GM21825 (cell line): ENCODE results near the gene PCED1B.
"Not testable (repeated sequence)": the region's sequence is repeated elsewhere in the genome, so short reads cannot be mapped to it uniquely, and the experiment has no call there.

Experiments used
- ATAC-seq: cut with Tn5 transposase; IDR thresholded peaks from one replicate; pipeline ENCODE4 v1.9.1; 2021; ENCODE audit warnings: mild to moderate bottlenecking, moderate library complexity; ENCODE audit not compliant: unreplicated experiment

Gene PCED1B

DNA sequence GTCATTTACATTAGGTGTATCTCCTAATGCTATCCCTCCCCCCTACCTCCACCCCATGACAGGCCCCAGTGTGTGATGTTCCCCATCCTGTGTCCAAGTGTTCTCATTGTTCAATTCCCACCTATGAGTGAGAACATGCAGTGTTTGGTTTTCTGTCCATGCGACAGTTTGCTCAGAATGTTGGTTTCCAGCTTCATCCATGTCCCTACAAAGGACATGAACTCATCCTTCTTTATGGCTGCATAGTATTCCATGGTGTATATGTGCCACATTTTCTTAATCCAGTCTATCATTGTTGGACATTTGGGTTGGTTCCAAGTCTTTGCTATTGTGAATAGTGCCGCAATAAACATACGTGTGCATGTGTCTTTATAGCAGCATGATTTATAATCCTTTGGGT lies 37.9 kb downstream of the PCED1B start:
- ATAC-seq = not testable (repeated sequence)

DNA sequence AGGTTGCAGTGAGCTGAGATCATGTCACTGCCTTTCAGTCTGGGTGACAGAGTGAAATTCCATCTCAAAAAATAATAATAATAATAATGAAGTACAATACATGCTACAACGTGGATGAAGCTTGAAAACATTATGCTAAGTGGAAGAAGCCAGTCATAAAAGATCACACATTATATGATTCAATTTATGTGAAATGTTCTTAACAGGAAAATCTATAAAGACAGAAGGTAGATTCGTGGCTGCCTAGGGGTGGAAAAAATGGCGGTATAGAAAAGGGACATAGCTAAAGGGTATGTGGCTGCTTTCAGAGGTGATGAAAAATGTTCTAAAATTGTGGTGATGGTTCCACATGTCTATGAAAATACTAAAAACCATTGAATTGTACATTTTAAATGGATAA lies 41.3 kb downstream of the PCED1B start:
- ATAC-seq = no peak

DNA sequence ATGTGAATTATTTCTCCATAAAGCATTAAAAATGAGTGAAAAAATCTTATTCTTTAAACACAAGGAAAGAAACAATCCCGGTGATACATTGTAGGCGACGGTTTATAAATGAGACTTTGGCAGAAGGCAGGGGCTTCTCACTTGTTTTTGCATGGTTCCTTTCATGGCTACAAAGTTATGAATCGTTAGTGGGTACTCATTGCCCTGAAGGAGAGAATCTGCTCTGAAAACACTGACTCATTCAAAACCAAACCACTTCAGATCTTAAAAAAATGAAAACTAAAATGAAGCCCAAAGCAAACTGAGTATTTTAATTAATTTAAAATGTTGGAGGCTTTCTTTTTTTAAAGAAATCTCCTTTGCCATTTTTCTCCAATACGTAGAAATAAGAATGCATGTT lies 41.7 kb downstream of the PCED1B start:
- ATAC-seq = no peak

DNA sequence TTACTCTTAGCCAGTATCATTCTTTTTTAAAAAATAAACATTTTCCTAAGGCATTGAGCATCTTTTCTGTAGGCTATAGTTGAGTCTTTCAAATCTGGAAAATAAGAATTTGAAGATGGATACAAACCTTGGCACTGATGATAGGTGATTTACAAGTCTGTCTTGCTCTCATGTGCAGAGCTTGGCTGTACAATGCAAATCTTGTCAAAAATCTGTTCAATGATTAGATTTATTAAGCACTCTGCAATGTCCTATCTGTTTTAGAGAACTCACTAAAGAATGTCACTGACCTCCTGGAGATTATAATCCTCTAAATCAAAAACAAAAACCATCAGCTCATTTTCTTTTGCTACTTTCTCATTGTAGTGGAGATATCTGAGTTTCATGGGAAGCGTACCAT lies 43.2 kb downstream of the PCED1B start:
- ATAC-seq = no peak

DNA sequence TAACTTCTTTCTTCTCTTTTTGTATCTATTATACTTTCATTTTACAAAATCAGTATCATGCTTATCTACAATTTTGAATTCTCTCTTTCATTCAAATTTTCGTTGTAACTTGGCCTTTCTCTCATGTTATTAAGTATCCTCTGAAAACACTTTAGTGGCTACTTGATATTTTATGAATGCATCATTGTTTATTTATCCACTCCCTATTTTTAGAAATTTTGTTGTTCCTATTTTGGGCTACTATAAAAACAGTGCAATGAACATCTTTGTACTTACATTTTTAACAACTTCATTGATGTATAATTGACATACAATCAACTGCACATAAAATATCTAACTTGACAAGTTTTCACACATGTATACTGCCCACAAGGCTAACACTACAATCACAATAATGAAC lies 44.3 kb downstream of the PCED1B start:
- ATAC-seq = no peak

DNA sequence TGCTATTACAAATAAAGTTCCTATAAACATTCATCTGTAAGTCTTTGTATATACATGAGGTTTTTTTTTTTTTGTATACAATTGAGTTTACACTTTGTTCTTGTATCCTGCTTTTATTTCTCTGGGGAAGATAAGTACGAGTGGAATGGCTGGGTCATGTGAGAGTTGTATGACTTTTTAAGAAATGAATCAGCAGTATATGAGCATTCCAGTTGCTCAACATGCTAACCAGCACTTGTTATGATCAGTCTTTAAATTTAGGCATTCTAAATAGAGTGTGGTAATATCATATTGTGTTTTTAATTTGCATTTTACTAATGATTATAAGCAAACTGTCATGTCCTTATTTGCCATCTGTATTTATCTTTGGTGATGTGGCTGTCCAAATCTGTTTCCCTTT lies 45.0 kb downstream of the PCED1B start:
- ATAC-seq = no peak

DNA sequence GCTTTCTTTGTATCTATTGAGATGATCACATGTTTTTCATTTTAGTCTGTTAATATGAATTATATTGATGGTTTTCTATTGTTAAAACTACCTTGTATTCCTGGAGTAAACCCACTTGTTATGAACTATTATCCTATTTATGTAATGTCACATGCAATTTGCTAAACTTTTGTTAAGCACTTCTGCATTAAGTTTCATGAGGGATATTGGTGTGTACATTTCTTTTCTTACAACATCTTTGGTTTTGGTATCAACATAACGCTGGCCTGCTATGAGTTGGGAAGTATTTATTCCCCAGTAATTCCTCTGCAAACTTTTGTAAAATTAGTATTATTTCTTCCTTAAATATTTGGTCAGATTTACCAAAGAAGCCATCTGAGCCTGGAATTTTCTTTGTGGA lies 46.8 kb downstream of the PCED1B start:
- no peak for ATAC-seq

DNA sequence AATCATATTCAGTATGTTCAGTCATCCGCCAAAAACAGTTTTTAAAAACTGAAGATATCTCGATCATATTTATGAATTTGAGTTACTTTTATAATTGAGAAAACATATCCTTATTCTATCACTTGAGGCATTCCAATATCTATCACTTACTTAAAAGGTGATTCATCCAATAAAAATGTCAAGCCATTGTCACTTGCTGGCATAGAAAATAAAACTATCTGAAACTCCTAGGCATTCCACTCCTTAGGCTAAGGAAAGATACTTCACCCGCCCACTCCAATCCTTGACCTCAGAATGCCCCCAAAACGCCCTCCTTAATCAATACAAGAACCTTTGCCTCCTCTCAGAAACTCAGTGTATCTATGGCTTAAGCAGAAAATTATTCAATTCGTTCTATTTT lies 51.6 kb downstream of the PCED1B start:
- ATAC-seq = no peak

DNA sequence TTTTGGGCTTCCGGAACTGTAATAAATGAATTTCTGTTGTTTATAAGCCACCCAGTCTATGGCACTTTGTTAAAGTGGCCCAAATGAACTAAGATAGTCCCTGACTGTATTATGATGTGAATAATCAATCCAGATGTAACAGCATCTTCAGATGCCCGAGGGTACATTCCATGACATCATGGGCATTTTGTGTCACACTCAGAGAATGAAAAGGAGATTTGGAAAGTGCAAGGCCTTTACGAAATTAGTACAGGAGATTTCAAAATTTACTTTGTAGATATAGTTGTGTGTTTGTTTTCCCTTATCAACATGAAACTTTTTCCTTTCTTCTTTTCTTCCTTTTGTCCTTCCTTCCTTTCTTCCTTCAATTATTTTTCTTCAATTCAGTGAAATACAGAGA lies 54.6 kb downstream of the PCED1B start:
- ATAC-seq = no peak

DNA sequence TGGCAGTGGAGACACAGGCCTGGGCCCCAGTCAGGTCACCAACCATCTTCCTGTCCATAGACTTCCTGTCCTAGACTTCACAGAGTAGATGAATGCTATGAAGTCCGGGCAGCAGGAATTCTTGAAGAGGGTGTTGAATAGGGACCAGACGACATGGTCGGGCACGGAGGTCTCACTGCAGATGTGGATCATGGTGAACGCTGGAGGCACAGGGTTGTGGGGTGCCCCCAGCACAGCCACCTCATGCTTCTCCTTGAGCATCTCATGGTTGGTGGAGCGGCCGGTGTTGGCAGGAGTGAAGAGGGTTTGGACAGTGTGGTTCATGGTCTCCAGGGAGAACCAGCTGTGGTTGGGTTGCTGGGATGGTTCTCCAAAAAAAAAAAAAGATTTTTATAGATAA lies 56.2 kb downstream of the PCED1B start:
- ATAC-seq = no peak

DNA sequence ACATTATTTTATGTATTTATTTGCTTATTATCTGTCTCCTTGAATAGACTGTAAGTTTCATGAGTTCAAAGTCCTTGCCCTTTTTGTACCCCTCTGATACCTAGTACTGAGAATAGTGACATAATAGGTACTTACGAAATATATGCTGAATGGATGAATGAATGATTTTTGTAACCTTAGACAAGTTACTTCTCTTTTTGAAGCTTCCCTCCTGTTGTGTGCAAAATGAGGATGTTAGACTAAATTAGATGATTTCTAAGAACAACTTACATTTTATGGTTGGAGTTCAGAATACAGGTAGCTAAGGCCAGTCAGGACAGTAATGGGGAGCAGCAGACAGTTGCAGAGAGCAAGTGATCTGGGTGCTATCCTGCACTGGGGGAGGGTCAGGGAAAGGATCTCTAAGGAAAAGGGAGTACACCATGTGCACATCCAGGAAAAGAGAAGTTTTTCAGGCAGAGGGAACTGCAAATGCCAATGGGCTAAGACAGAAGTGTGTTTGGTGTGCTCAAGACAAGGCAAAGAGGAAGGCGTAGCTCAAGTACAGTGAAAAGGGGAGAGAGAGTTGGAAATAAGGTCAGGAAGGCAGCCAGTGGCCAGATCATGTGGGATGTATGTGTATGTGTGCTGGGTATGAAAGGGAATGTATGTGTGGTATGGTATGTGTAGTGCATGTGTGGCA lies 59.7 kb downstream of the PCED1B start:
- no peak for ATAC-seq

DNA sequence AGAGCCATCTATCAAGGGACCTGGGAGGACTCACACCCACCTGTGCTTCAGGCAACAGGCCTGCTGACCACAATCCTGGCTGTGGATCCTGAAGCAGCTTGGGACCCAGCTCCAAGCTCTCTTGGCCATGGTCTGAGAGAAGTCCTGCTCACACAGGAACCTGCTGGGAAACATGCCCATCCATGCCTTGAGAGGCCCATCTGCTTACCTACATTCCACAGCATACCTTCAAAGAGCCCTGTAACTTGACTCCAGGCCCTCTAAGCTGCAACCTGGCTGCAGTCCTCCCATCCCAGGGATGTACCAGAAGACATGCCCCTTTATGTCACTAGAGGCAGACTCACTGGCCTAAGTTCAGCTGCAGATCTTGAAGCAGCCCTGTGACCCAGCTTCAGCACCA lies 62.0 kb downstream of the PCED1B start:
- no peak for ATAC-seq

DNA sequence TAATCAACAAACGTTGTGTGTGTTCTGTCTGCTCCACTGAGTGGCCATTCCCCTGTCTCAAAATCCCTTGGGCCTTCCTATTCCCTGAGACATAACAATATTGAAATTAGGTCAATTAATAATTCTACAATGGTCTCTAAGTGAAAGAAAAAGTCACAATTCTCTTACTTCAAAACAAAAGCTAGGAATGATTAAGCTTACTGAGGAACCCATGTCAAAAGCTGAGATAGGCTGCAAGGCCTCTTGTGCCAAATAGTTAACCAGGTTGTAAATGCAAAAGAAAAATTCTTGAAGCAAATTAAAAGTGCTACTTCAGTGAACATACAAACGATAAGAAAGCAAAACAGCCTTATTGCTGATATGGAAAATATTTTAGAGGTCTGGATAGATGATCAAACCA lies 65.3 kb downstream of the PCED1B start:
- ATAC-seq = no peak

DNA sequence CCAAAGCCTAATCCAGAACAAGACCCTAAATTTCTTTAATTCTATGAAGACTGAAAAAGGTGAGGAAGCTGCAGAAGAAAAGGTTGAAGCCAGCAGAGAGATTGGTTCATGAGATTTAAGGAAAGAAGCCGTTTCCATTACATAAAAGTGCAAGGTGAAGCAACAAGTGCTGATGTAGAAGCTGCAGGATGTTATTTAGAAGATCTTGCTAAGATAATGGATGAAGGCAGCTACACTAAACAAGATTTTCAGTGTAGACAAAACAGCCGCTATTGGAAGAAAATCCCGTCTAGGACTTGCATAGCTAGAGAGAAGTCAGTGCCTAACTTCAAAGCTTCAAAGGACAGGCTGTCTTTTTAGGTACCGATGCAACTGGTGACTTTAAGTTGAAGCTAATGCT lies 65.8 kb downstream of the PCED1B start:
- ATAC-seq = no peak

DNA sequence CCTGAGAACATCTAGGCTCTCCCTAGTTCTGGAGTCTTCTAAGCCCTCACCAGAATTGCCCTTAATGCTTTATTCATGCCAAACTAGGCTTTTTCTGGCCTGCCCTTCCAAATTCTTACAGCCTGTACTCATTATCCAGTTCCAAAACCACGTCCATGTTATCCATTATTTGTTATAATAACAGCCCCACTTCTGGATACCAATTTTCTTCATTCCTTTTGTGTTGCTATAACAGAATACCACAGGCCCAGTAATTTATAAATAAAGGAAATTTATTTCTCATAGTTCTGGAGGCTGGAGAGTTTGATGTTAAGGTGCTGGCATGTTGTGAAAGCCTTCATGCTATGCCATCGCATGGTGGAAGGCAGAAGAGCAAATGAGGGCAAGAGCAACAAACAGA lies 68.3 kb downstream of the PCED1B start:
- no peak for ATAC-seq

DNA sequence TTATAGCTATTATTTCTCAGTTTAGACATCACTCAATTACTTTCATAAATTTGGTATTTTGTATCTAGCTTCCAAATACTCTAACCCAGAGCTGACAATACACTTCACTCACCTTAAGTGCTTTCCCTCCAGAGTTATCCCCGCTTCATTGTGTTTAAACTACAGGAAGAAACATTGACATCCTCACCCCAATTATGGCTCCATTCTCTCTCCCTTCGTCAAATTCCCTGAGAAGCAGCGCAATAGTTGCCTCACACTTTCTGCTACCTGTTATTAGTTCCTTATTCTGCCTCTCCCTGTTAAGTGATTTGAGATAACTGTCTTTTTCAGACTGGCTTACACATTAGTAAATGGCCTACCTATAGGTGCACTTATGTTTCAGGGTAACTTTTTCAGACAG lies 69.7 kb downstream of the PCED1B start:
- no peak for ATAC-seq

DNA sequence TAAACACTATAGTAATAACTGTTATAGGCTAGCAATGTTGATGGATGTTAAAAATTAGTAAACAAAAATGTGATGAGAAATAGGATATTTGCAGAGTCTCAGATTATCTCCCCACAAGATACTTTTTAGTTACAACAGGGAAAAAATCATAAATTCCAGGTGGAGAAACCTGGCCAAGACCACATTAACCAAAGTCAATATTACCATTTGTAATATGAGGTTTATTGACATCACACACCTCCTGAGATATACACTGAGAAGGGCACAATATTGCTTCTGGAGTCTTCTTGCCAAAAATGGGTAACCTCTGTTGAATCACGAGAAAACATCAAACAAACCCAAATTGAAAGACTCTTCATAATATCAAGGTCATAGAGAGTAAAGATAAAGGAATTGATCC lies 72.7 kb downstream of the PCED1B start:
- no peak for ATAC-seq

DNA sequence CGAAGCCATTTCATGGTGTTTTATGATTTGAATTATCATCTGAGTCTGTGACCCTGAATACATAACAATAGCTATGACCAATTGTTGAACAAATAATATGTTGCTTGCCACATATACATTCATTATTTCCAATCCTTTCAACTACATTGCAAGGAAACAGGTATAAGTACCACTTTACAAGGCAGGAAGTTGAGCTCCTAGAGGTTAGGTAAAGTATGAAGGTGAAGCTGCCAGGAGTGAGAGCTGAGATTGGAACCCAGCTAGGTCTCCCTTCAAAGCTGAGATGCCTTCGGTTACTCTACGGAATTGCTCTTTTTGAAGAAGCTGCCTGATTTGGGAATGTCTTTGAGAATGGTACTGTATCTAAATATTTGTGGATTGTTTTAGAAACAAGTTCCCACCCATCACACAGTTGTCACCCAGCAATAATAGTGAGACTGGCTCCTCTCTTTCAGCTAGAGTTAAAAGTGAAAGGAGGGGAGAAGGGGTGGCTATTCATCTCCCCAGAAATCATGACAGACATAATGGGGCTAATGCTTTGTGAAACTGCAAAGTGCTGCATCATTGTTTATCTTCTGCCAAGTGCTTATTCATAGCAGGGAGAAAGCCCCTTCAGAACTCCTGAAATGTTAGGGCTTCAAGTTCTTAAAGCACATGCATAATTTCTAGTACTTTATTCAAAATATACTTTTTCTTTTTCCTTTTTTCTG lies 76.2 kb downstream of the PCED1B start:
- ATAC-seq = no peak

DNA sequence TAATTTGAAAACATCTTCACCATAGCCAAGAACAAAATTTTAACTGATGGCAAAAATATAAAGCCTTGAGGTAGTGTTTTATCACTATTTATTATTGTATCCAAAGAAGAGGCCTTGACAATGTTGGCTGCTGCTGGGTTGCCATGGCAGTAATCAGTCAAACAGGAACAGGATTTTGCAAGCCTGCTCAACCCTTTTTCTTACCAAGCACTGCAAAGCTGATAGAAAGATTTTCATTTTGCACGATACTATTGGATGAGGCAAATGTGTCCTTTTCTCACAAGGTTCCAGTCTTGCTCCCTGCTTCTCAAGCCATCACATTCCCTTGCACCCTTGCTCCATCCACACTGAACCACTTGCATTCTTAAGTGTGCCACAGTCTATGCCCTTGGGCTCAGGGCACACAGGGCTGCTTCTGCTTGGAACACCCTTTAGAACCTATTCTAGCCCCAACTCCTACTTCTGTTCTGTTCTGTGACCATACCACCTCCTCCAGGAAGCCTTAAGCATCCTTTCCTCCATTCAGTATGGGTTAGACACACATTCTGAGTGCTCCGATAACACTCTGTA lies 76.8 kb downstream of the PCED1B start:
- ATAC-seq = no peak

DNA sequence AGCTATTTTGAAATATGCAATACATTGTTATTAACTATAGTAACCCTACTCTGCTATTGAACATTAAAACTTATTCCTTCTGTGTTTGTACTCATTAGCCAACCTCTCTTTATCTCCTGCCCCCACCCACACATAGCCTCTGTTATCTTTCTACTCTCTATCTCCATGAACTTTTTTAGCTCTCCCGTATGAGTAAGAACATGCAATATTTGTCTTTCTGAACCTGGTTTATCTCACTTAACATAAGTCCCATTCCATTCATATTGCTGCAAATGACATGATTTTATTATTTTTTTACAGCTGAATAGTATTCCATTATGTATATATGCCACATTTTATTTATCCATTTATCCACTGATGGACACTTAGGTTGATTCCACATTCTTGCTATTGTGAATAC lies 79.4 kb downstream of the PCED1B start:
- no peak for ATAC-seq

DNA sequence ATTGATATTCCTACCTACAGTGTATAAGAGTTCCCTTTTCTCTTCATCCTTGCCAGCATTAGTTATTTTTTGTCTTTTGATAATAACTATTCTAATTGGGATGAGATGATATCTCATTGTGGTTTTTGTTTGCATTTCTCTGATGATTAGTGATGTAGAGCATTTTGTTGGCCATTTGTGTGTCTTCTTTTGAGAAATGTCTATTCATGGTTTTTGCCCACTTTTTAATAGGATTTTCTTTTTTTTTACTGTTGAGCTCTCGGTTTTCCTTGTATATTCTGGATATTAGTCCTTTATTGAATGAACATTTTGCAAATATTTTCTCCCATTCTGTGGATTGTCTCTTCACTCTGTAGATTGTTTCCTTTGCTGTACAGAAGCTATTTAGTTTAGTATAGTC lies 79.9 kb downstream of the PCED1B start:
- no peak for ATAC-seq
